H1 (cell line): ENCODE results near the gene MLPH.

Source experiments
- CREB1 ChIP-seq: IDR thresholded peaks from 2 replicates; pipeline ENCODE4 v1.6.1; 2012; ENCODE audit warnings: inconsistent platforms
- CTCF ChIP-seq, 3 experiments: IDR thresholded peaks; 1 replicate in 2 of 3; 2 replicates in 1 of 3; pipeline versions ENCODE4 v1.5.1 to v1.6.1; 2011; ENCODE audit warnings: low read length in 3 of 3, mild to moderate bottlenecking in 3 of 3, inconsistent platforms in 2 of 3, low read depth in 1 of 3, moderate library complexity in 1 of 3; ENCODE audit not compliant: insufficient read depth in 1 of 3; ENCODE audit errors: control extremely low read depth in 1 of 3
- EZH2 ChIP-seq: fragments of 200-600 bp; sonication (generic); IDR thresholded peaks from 2 replicates; pipeline ENCODE4 v1.7.1; 2012; ENCODE audit warnings: low read depth, mild to moderate bottlenecking, moderate library complexity, low read length, inconsistent platforms; ENCODE audit not compliant: severe bottlenecking
- KDM5A ChIP-seq: fragments of 200-600 bp; IDR thresholded peaks from 2 replicates; pipeline ENCODE4 v1.7.1; 2012; ENCODE audit warnings: mild to moderate bottlenecking, low read length, inconsistent platforms, mixed read lengths
- MAX ChIP-seq: IDR thresholded peaks from 2 replicates; pipeline ENCODE4 v1.6.1; 2012; ENCODE audit warnings: inconsistent platforms
- NRF1 ChIP-seq: IDR thresholded peaks from 2 replicates; pipeline ENCODE4 v1.6.1; 2011; ENCODE audit warnings: mild to moderate bottlenecking, low read depth, low read length, improper control_type of control experiment
- POLR2A ChIP-seq, 2 experiments: IDR thresholded peaks; 1 replicate in 1 of 2; 2 replicates in 1 of 2; pipeline ENCODE4 v1.6.1; 2011; ENCODE audit warnings: low read depth in 2 of 2, low read length in 2 of 2, mild to moderate bottlenecking in 2 of 2; ENCODE audit errors: control extremely low read depth in 1 of 2
- RAD21 ChIP-seq, 2 experiments: IDR thresholded peaks in 1 of 2; conservative IDR thresholded peaks in 1 of 2; 2 replicates each; pipeline ENCODE4 v1.6.1; 2011; ENCODE audit warnings: low read depth in 2 of 2, low read length in 2 of 2, improper control_type of control experiment in 1 of 2, inconsistent platforms in 1 of 2, mild to moderate bottlenecking in 1 of 2, moderate library complexity in 1 of 2
- RFX5 ChIP-seq: IDR thresholded peaks from 2 replicates; pipeline ENCODE4 v1.6.1; 2011; ENCODE audit warnings: low read depth, low read length, improper control_type of control experiment, borderline replicate concordance
- TAF1 ChIP-seq: IDR thresholded peaks from 2 replicates; pipeline ENCODE4 v1.6.1; 2011; ENCODE audit warnings: mild to moderate bottlenecking, low read depth, low read length
- USF2 ChIP-seq: IDR thresholded peaks from 2 replicates; pipeline ENCODE4 v1.6.1; 2011; ENCODE audit warnings: low read length, improper control_type of control experiment
- ZNF274 ChIP-seq: IDR thresholded peaks from 2 replicates; pipeline ENCODE4 v1.7.0; 2012; ENCODE audit warnings: low read length, borderline replicate concordance; ENCODE audit errors: extremely low read depth

DNA sequence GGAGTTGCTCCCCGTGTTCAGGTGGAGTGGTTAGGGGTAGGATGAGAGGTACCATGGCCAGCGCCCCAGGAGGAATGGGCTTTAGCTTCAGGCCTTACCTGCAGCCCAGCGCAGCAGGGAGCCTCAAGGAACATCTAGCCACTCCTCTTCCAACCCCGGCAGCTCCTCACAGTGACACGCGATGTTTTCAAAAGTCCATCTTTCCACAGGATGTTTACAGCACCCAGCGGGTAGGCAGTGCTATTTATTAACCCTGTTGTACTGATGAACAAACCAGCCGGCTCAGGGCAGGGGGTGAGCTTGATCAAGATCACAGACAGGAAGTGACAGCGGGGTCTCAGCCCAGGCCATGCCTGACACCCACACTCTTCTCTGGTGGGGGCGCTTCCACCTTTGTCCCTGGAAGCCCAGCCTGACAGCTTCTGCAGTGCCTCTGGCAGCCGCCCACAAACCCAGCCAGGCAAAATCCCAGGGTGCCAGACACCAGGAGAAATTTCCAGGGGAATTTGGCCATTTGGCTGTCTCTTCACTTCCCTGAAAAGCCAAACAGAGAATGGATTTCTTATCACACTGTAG, 60.9 kb downstream of the MLPH start:
- no peak for TF ChIP-seq EZH2
- TF ChIP-seq RFX5: no peak
- no peak for TF ChIP-seq USF2
- no peak for TF ChIP-seq TAF1
- TF ChIP-seq CTCF (IDR thresholded peaks at IDR 0.05; ENCODE audit: control extremely low read depth in 1 of 3, insufficient read depth in 1 of 3, low read depth in 1 of 3, low read length in 3 of 3): no peak
- TF ChIP-seq RAD21 (IDR thresholded peaks at IDR 0.05 in 1 of 2, conservative IDR thresholded peaks at IDR 0.05 in 1 of 2; ENCODE audit: low read depth in 2 of 2, low read length in 2 of 2): no peak
- TF ChIP-seq ZNF274: no peak
- no peak for TF ChIP-seq MAX
- TF ChIP-seq POLR2A (IDR thresholded peaks at IDR 0.05; ENCODE audit: control extremely low read depth in 1 of 2, low read depth in 2 of 2, low read length in 2 of 2): no peak
- no peak for TF ChIP-seq KDM5A
- TF ChIP-seq CREB1: no peak
- no peak for TF ChIP-seq NRF1
